C4-2B (cell line): Measurements from ENCODE around the gene KANSL2.

Source experiments
- ZFX ChIP-seq: fragments of 450-650 bp; IDR thresholded peaks from 2 replicates; pipeline ENCODE4 v1.6.1; 2017
- TF ChIP-seq, protein P1 (sequence below): fragments of 450-650 bp; conservative IDR thresholded peaks from 2 replicates; pipeline ENCODE4 v1.5.1; 2017; ENCODE audit warnings: mild to moderate bottlenecking

GRCh38 chr12:48696626-48697025 is 14.6 kb upstream of the KANSL2 start:
- TF ChIP-seq, protein P1, sequence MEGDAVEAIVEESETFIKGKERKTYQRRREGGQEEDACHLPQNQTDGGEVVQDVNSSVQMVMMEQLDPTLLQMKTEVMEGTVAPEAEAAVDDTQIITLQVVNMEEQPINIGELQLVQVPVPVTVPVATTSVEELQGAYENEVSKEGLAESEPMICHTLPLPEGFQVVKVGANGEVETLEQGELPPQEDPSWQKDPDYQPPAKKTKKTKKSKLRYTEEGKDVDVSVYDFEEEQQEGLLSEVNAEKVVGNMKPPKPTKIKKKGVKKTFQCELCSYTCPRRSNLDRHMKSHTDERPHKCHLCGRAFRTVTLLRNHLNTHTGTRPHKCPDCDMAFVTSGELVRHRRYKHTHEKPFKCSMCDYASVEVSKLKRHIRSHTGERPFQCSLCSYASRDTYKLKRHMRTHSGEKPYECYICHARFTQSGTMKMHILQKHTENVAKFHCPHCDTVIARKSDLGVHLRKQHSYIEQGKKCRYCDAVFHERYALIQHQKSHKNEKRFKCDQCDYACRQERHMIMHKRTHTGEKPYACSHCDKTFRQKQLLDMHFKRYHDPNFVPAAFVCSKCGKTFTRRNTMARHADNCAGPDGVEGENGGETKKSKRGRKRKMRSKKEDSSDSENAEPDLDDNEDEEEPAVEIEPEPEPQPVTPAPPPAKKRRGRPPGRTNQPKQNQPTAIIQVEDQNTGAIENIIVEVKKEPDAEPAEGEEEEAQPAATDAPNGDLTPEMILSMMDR: no peak
- no peak for TF ChIP-seq ZFX
